GM12891 (cell line): ENCODE measurements around the gene POLR1A.

ENCODE experiments used
- PAX5 ChIP-seq: IDR thresholded peaks from 2 replicates; pipeline ENCODE4 v1.6.1; 2011; ENCODE audit warnings: low read length, moderate library complexity, mild to moderate bottlenecking; ENCODE audit not compliant: insufficient read depth, severe bottlenecking
- POLR2A ChIP-seq: IDR thresholded peaks from 2 replicates; pipeline ENCODE4 v1.6.1; 2011; ENCODE audit warnings: low read depth, low read length, control low read depth
- POLR2AphosphoS5 ChIP-seq: IDR thresholded peaks from 2 replicates; pipeline ENCODE4 v1.6.1; 2011; ENCODE audit warnings: low read depth, low read length, control low read depth
- POU2F2 ChIP-seq: IDR thresholded peaks from 2 replicates; pipeline ENCODE4 v1.6.1; 2011; ENCODE audit warnings: low read depth, mild to moderate bottlenecking, control low read depth, low read length, moderate library complexity
- SPI1 ChIP-seq: IDR thresholded peaks from 2 replicates; pipeline ENCODE4 v1.6.1; 2011; ENCODE audit warnings: low read depth, low read length, control low read depth
- TAF1 ChIP-seq: IDR thresholded peaks from 2 replicates; pipeline ENCODE4 v1.6.1; 2011; ENCODE audit warnings: low read depth, low read length, control low read depth

DNA sequence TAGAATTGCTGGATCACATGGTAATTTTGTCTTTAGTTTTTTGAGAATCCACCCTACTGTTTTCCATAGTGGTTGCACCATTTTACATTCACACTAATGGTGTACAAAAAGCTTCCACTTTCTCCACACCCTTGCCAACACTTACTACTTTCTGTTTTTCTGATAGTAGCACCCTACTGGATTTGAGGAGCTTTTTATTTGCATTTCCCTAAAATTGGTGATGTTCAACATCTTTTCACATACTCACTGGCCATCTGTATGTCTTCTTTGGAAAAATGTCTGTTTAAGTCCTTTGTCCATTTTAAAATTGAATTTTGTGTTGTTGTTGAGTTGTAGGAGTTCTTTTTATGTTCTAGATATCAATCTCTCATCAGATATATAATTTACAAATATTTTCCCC, 3.5 kb downstream of the POLR1A start:
- TF ChIP-seq POLR2A (no peak), POU2F2 (no peak), POLR2AphosphoS5 (no peak), PAX5 (no peak), TAF1 (no peak), SPI1 (no peak)
